ENCODE data around the gene LRP2.

- TF ChIP-seq, protein P1, sequence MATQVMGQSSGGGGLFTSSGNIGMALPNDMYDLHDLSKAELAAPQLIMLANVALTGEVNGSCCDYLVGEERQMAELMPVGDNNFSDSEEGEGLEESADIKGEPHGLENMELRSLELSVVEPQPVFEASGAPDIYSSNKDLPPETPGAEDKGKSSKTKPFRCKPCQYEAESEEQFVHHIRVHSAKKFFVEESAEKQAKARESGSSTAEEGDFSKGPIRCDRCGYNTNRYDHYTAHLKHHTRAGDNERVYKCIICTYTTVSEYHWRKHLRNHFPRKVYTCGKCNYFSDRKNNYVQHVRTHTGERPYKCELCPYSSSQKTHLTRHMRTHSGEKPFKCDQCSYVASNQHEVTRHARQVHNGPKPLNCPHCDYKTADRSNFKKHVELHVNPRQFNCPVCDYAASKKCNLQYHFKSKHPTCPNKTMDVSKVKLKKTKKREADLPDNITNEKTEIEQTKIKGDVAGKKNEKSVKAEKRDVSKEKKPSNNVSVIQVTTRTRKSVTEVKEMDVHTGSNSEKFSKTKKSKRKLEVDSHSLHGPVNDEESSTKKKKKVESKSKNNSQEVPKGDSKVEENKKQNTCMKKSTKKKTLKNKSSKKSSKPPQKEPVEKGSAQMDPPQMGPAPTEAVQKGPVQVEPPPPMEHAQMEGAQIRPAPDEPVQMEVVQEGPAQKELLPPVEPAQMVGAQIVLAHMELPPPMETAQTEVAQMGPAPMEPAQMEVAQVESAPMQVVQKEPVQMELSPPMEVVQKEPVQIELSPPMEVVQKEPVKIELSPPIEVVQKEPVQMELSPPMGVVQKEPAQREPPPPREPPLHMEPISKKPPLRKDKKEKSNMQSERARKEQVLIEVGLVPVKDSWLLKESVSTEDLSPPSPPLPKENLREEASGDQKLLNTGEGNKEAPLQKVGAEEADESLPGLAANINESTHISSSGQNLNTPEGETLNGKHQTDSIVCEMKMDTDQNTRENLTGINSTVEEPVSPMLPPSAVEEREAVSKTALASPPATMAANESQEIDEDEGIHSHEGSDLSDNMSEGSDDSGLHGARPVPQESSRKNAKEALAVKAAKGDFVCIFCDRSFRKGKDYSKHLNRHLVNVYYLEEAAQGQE (IDR thresholded peaks at IDR 0.05; ENCODE audit: low read depth), result no peak
- TF ChIP-seq CEBPB (IDR thresholded peaks at IDR 0.05) (no peak), CREB1 (IDR thresholded peaks at IDR 0.05; ENCODE audit: low read depth) (no peak), EP300 (IDR thresholded peaks at IDR 0.05; ENCODE audit: borderline replicate concordance) (no peak), NFIC (IDR thresholded peaks at IDR 0.05) (no peak), RAD21 (IDR thresholded peaks at IDR 0.05; ENCODE audit: low read depth) (no peak), YY1 (IDR thresholded peaks at IDR 0.05; ENCODE audit: low read depth) (no peak)
- TF ChIP-seq, protein P2, sequence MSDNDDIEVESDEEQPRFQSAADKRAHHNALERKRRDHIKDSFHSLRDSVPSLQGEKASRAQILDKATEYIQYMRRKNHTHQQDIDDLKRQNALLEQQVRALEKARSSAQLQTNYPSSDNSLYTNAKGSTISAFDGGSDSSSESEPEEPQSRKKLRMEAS (IDR thresholded peaks at IDR 0.05), result no peak
These were observed 251.4 kb downstream of the LRP2 start for GRCh38 chr2:169110916-169111315.

All from Ishikawa (cell line).